GM12801 (cell line): ENCODE measurements around the gene TTLL9.

Experiments
- TF ChIP-seq, protein P1 (sequence below): IDR thresholded peaks from one replicate; pipeline ENCODE4 v1.5.1; 2011; ENCODE audit warnings: control low read depth; ENCODE audit not compliant: insufficient read length; ENCODE audit errors: extremely low read depth

TTLL9 gene

GRCh38 chr20:31933698-31934097 lies 63.3 kb downstream of the TTLL9 start:
- TF ChIP-seq, protein P1, sequence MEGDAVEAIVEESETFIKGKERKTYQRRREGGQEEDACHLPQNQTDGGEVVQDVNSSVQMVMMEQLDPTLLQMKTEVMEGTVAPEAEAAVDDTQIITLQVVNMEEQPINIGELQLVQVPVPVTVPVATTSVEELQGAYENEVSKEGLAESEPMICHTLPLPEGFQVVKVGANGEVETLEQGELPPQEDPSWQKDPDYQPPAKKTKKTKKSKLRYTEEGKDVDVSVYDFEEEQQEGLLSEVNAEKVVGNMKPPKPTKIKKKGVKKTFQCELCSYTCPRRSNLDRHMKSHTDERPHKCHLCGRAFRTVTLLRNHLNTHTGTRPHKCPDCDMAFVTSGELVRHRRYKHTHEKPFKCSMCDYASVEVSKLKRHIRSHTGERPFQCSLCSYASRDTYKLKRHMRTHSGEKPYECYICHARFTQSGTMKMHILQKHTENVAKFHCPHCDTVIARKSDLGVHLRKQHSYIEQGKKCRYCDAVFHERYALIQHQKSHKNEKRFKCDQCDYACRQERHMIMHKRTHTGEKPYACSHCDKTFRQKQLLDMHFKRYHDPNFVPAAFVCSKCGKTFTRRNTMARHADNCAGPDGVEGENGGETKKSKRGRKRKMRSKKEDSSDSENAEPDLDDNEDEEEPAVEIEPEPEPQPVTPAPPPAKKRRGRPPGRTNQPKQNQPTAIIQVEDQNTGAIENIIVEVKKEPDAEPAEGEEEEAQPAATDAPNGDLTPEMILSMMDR, result no peak

GRCh38 chr20:31934491-31934890 lies 64.1 kb downstream of the TTLL9 start:
- TF ChIP-seq, protein P1, result no peak

GRCh38 chr20:31934968-31935764 lies 64.7 kb downstream of the TTLL9 start:
- TF ChIP-seq, protein P1, result no peak

- TF ChIP-seq, protein P1, result no peak
Observed at GRCh38 chr20:31936420-31936819, 66.0 kb downstream of the TTLL9 start.

- TF ChIP-seq, protein P1, result no peak
Observed at GRCh38 chr20:31937820-31938219, 67.4 kb downstream of the TTLL9 start.

DNA sequence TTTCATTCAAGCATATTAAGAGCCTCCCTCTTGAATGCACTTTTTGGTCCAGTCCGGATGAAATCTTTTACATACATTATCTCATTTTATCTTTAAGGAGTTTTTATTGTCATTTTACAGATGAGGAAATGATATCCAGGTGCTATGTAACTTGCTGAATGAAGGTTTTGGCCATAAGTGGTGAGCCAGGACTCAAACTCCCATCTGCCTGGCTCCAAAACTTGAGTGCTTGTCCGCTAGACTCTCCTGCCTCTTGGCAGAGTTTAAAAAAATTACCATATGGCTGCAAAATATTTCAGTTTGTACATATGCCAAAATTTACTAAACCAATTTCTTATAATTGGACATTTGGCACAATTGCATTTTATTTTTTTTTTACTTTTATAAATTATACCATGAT lies 69.2 kb downstream of the TTLL9 start:
- TF ChIP-seq, protein P1, result no peak

DNA sequence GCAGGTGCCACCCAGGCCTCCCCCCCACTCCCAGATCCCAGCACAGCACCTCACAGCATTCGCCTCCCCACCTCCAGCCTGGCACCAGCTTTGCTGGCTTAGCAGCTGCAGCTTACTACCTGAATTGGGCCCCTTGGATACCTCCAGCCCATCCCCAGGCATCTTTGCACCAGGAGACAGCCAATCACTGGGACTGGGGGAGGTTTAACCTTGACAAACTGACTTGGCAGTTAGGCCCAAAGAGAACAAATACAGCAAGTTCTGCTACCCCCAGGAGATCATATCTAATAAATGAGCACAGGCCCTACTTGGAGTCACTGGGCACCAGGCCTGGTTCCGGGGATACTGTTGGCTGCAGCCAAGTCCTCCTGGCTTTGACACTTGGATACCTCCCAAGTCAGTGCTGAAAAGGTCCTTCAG lies 72.6 kb downstream of the TTLL9 start:
- TF ChIP-seq, protein P1, result no peak
